HEK293 (cell line): Measurements from ENCODE around the gene ACOD1.

ENCODE experiments used
- CTCF ChIA-PET: fragments of 350-600 bp; formaldehyde crosslinking; extraction: SDS; loops from one replicate; lab custom pipeline; 2021; ENCODE audit warnings: antibody characterized with exemption; lab: Yijun Ruan, JAX
- POLR2A ChIA-PET: fragments of 300-600 bp; formaldehyde crosslinking; extraction: SDS; loops from one replicate; lab custom pipeline; 2020; ENCODE audit warnings: antibody characterized with exemption, inconsistent platforms; lab: Yijun Ruan, JAX
- H3K27ac ChIP-seq: fragments of 200-500 bp; sonication (Bioruptor generic); 2 replicates; pipeline ENCODE4 v1.5.1; 2014; ENCODE audit warnings: low read depth, low read length, control low read depth, inconsistent platforms; ENCODE audit errors: extremely low read depth
- H3K36me3 ChIP-seq, 2 experiments: fragments of 200-500 bp in 1 of 2; sonication (Bioruptor generic) in 1 of 2; 1 replicate in 1 of 2; 2 replicates in 1 of 2; pipeline ENCODE4 v1.5.1; 2014 to 2017; ENCODE audit warnings: inconsistent platforms in 2 of 2, low read length in 2 of 2; ENCODE audit not compliant: control insufficient read depth in 2 of 2, insufficient read depth in 1 of 2
- H3K4me1 ChIP-seq: fragments of 200-500 bp; sonication (Bioruptor generic); 2 replicates; pipeline ENCODE4 v1.5.1; 2014; ENCODE audit warnings: mild to moderate bottlenecking, low read length, inconsistent platforms; ENCODE audit not compliant: control insufficient read depth, insufficient read depth
- H3K4me3 ChIP-seq: 2 replicates; pipeline ENCODE4 v1.5.1; 2011; ENCODE audit warnings: low read depth, mild to moderate bottlenecking, control low read depth, low read length, moderate library complexity
- H3K9me3 ChIP-seq: fragments of 200-500 bp; sonication (Bioruptor generic); 2 replicates; pipeline ENCODE4 v1.5.1; 2014; ENCODE audit warnings: low read depth, low read length, inconsistent platforms; ENCODE audit not compliant: control insufficient read depth, insufficient read depth
- BCL11B ChIP-seq: fragments of 450-650 bp; formaldehyde crosslinking; IDR thresholded peaks from 2 replicates; pipeline ENCODE4 v1.5.1; 2016; ENCODE audit warnings: low read depth, missing biosample characterization, missing genetic modification characterization
- EGR2 ChIP-seq: fragments of 450-650 bp; formaldehyde crosslinking; IDR thresholded peaks from 2 replicates; pipeline ENCODE4 v1.5.1; 2016; ENCODE audit warnings: low read depth, missing biosample characterization, missing genetic modification characterization
- RBAK ChIP-seq: fragments of 450-650 bp; formaldehyde crosslinking; IDR thresholded peaks from 2 replicates; pipeline ENCODE4 v1.5.1; 2016; ENCODE audit warnings: missing biosample characterization, missing genetic modification characterization
- SCRT2 ChIP-seq: fragments of 450-650 bp; formaldehyde crosslinking; IDR thresholded peaks from 2 replicates; pipeline ENCODE4 v1.5.1; 2016; ENCODE audit warnings: missing biosample characterization, missing genetic modification characterization
- ZBTB1 ChIP-seq: fragments of 450-650 bp; formaldehyde crosslinking; IDR thresholded peaks from 2 replicates; pipeline ENCODE4 v1.5.1; 2016; ENCODE audit warnings: missing biosample characterization, missing genetic modification characterization
- ZBTB44 ChIP-seq: fragments of 450-650 bp; IDR thresholded peaks from 2 replicates; pipeline ENCODE4 v1.5.1; 2018; ENCODE audit warnings: missing biosample characterization, mild to moderate bottlenecking, missing genetic modification characterization
- ZBTB48 ChIP-seq: fragments of 450-650 bp; formaldehyde crosslinking; IDR thresholded peaks from 2 replicates; pipeline ENCODE4 v1.5.1; 2016; ENCODE audit warnings: missing biosample characterization, missing genetic modification characterization
- ZFP3 ChIP-seq: fragments of 450-650 bp; formaldehyde crosslinking; IDR thresholded peaks from 2 replicates; pipeline ENCODE4 v1.5.1; 2016; ENCODE audit warnings: low read depth, missing biosample characterization, missing genetic modification characterization
- ZFP69B ChIP-seq: fragments of 450-650 bp; formaldehyde crosslinking; IDR thresholded peaks from 2 replicates; pipeline ENCODE4 v1.5.1; 2016; ENCODE audit warnings: missing biosample characterization, missing genetic modification characterization
- ZNF169 ChIP-seq: fragments of 450-650 bp; formaldehyde crosslinking; IDR thresholded peaks from 2 replicates; pipeline ENCODE4 v1.5.1; 2016; ENCODE audit warnings: missing biosample characterization, missing genetic modification characterization
- ZNF174 ChIP-seq: fragments of 450-650 bp; formaldehyde crosslinking; IDR thresholded peaks from 2 replicates; pipeline ENCODE4 v1.5.0; 2017; ENCODE audit warnings: missing biosample characterization, mild to moderate bottlenecking, missing genetic modification characterization
- ZNF280D ChIP-seq: fragments of 450-650 bp; formaldehyde crosslinking; IDR thresholded peaks from 2 replicates; pipeline ENCODE4 v1.5.1; 2016; ENCODE audit warnings: missing biosample characterization, missing genetic modification characterization
- ZNF292 ChIP-seq: fragments of 450-650 bp; formaldehyde crosslinking; IDR thresholded peaks from 2 replicates; pipeline ENCODE4 v1.5.1; 2016; ENCODE audit warnings: low read depth, missing biosample characterization, missing genetic modification characterization, borderline replicate concordance
- ZNF366 ChIP-seq: fragments of 450-650 bp; formaldehyde crosslinking; conservative IDR thresholded peaks from 2 replicates; pipeline ENCODE4 v1.5.1; 2016; ENCODE audit warnings: missing biosample characterization, missing genetic modification characterization
- ZNF394 ChIP-seq: fragments of 450-650 bp; formaldehyde crosslinking; IDR thresholded peaks from 2 replicates; pipeline ENCODE4 v1.5.1; 2016; ENCODE audit warnings: missing biosample characterization, missing genetic modification characterization, mild to moderate bottlenecking, moderate library complexity, borderline replicate concordance
- ZNF404 ChIP-seq: fragments of 450-650 bp; formaldehyde crosslinking; IDR thresholded peaks from 2 replicates; pipeline ENCODE4 v1.5.1; 2017; ENCODE audit warnings: missing biosample characterization, missing genetic modification characterization
- ZNF544 ChIP-seq: fragments of 450-650 bp; formaldehyde crosslinking; IDR thresholded peaks from 2 replicates; pipeline ENCODE4 v1.5.0; 2017; ENCODE audit warnings: missing biosample characterization, missing genetic modification characterization
- ZNF548 ChIP-seq: fragments of 450-650 bp; formaldehyde crosslinking; IDR thresholded peaks from 2 replicates; pipeline ENCODE4 v1.5.1; 2016; ENCODE audit warnings: missing biosample characterization, missing genetic modification characterization
- ZNF561 ChIP-seq: fragments of 450-650 bp; IDR thresholded peaks from 2 replicates; pipeline ENCODE4 v1.5.1; 2018; ENCODE audit warnings: missing biosample characterization, missing genetic modification characterization, borderline replicate concordance
- ZNF621 ChIP-seq: fragments of 450-650 bp; formaldehyde crosslinking; IDR thresholded peaks from 2 replicates; pipeline ENCODE4 v1.5.1; 2017; ENCODE audit warnings: missing biosample characterization, missing genetic modification characterization
- ZNF623 ChIP-seq: fragments of 450-650 bp; formaldehyde crosslinking; IDR thresholded peaks from 2 replicates; pipeline ENCODE4 v1.5.1; 2016; ENCODE audit warnings: missing biosample characterization, missing genetic modification characterization
- ZNF654 ChIP-seq: fragments of 450-650 bp; formaldehyde crosslinking; IDR thresholded peaks from 2 replicates; pipeline ENCODE4 v1.5.1; 2016; ENCODE audit warnings: low read depth, missing biosample characterization, missing genetic modification characterization
- ZNF707 ChIP-seq: fragments of 450-650 bp; formaldehyde crosslinking; IDR thresholded peaks from 2 replicates; pipeline ENCODE4 v1.5.1; 2016; ENCODE audit warnings: missing biosample characterization, missing genetic modification characterization
- ZNF76 ChIP-seq: fragments of 450-650 bp; formaldehyde crosslinking; IDR thresholded peaks from 2 replicates; pipeline ENCODE4; 2016; ENCODE audit warnings: low read depth, missing biosample characterization, missing genetic modification characterization, borderline replicate concordance
- ZNF785 ChIP-seq: fragments of 450-650 bp; formaldehyde crosslinking; IDR thresholded peaks from 2 replicates; pipeline ENCODE4 v1.5.1; 2016; ENCODE audit warnings: missing biosample characterization, missing genetic modification characterization
- ZNF792 ChIP-seq: fragments of 450-650 bp; formaldehyde crosslinking; IDR thresholded peaks from 2 replicates; pipeline ENCODE4 v1.5.1; 2016; ENCODE audit warnings: missing biosample characterization, missing genetic modification characterization
- TF ChIP-seq, protein P1 (sequence below): fragments of 450-650 bp; IDR thresholded peaks from 2 replicates; pipeline ENCODE4 v1.5.1; 2018; ENCODE audit warnings: missing biosample characterization, missing genetic modification characterization
- TF ChIP-seq, protein P2 (sequence below): fragments of 450-650 bp; formaldehyde crosslinking; IDR thresholded peaks from 2 replicates; pipeline ENCODE4 v1.5.1; 2016; ENCODE audit warnings: missing biosample characterization, missing genetic modification characterization

The ACOD1 gene

DNA sequence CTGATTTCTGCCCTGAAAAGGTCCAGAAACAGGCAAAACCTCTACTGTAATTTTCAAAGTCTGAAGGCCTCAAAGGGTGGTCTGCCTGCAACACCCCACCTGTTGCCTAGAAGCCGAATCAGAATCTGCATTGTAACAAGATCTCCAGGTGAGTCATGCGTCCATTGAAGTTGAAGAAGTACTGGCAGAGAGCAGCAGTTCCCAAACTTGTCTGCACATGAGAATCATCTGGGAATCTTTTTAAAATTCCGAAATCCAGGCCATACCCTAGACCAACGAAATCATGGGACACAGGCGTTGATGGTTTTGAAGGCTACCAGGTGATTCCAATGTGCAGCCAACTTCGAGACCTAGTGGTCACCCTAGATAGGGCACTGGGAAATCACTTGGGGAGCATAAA lies 27.6 kb downstream of the ACOD1 start:
- CTCF ChIA-PET = interaction anchor here (1.3 kb wide), 1 partner anchor 13 kb away, joined by 4 read pairs; no protein-coding TSS in a partner anchor
- Histone ChIP-seq H3K4me1 (peaks cover 4% of the 10 kb centered on the region; the same call in 1 of the 2 replicates), H3K4me3 (no peak overlapping the region), H3K27ac (peak overlapping the region; percentile 30), H3K36me3 (no peaks in the 10 kb centered on the region), H3K9me3 (no peaks in the 10 kb centered on the region)
- POLR2A ChIA-PET = no interaction called here
- TF ChIP-seq ZNF561 (tag by site-specific recombination) = no peak
- peak; percentile 81 for TF ChIP-seq SCRT2 (tag by site-specific recombination)

GRCh38 chr13:76976490-76976889 lies 28.2 kb downstream of the ACOD1 start:
- ChIA-PET POLR2A (interaction anchor here (0.7 to 0.9 kb wide), 2 partner anchors 14 to 50 kb away, joined by 3 to 4 read pairs; partner anchors contain the start of gene FBXL3), CTCF (interaction anchor here (1.3 to 1.4 kb wide), 3 partner anchors 14 to 73 kb away, joined by 4 to 5 read pairs (median 4); no protein-coding TSS in a partner anchor)
- Histone ChIP-seq H3K9me3 (no peaks in the 10 kb centered on the region), H3K36me3 (no peaks in the 10 kb centered on the region), H3K4me3 (no peak overlapping the region), H3K27ac (peak overlapping the region; percentile 30), H3K4me1 (peaks cover 4% of the 10 kb centered on the region; the same call in 1 of the 2 replicates)
- TF ChIP-seq ZNF707 (tag by site-specific recombination) = no peak
- no peak for TF ChIP-seq ZNF292
- no peak for TF ChIP-seq ZNF785 (tag by site-specific recombination)
- no peak for TF ChIP-seq ZNF404
- TF ChIP-seq ZNF174 (tag by site-specific recombination) = no peak
- no peak for TF ChIP-seq BCL11B (tag by site-specific recombination)
- TF ChIP-seq, protein P1, sequence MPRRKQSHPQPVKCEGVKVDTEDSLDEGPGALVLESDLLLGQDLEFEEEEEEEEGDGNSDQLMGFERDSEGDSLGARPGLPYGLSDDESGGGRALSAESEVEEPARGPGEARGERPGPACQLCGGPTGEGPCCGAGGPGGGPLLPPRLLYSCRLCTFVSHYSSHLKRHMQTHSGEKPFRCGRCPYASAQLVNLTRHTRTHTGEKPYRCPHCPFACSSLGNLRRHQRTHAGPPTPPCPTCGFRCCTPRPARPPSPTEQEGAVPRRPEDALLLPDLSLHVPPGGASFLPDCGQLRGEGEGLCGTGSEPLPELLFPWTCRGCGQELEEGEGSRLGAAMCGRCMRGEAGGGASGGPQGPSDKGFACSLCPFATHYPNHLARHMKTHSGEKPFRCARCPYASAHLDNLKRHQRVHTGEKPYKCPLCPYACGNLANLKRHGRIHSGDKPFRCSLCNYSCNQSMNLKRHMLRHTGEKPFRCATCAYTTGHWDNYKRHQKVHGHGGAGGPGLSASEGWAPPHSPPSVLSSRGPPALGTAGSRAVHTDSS (tag by site-specific recombination) = peak; percentile 42; the same call in 1 of the 2 replicates
- TF ChIP-seq ZNF654 (tag by site-specific recombination) = no peak
- no peak for TF ChIP-seq ZNF548 (tag by site-specific recombination)
- TF ChIP-seq ZFP3 (tag by site-specific recombination) = no peak
- no peak for TF ChIP-seq EGR2 (tag by site-specific recombination)
- no peak for TF ChIP-seq ZNF280D (tag by site-specific recombination)
- TF ChIP-seq ZNF544 = no peak
- TF ChIP-seq ZNF623 (tag by site-specific recombination) = no peak
- TF ChIP-seq ZFP69B (tag by site-specific recombination) = no peak
- TF ChIP-seq ZNF621 = no peak
- TF ChIP-seq, protein P2, sequence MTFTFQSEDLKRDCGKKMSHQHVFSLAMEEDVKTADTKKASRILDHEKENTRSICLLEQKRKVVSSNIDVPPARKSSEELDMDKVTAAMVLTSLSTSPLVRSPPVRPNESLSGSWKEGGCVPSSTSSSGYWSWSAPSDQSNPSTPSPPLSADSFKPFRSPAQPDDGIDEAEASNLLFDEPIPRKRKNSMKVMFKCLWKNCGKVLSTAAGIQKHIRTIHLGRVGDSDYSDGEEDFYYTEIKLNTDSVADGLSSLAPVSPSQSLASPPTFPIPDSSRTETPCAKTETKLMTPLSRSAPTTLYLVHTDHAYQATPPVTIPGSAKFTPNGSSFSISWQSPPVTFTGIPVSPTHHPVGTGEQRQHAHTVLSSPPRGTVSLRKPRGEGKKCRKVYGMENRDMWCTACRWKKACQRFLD = no peak
- no peak for TF ChIP-seq ZBTB1 (tag by site-specific recombination)
- no peak for TF ChIP-seq ZNF76 (tag by site-specific recombination)
- TF ChIP-seq ZBTB48 = no peak
- no peak for TF ChIP-seq RBAK
- TF ChIP-seq ZNF394 = peak; percentile 40; the same call in 1 of the 2 replicates
- TF ChIP-seq ZNF792 (tag by site-specific recombination) = no peak
- TF ChIP-seq ZBTB44 (tag by site-specific recombination) = no peak
- no peak for TF ChIP-seq ZNF169 (tag by site-specific recombination)
- TF ChIP-seq ZNF366 (tag by site-specific recombination) = peak; percentile 54
